Stimulated activated CD8-positive, alpha-beta memory T cell treated with anti-CD3 and anti-CD28 coated beads, Interleukin-12 subunit alpha, Interleukin-12 subunit beta, amount 100 ng/mL, for 24 hours (primary cell): ENCODE measurements around the gene CH25H.
"Not testable (repeated sequence)": the region's sequence is repeated elsewhere in the genome, so short reads cannot be mapped to it uniquely, and the experiment has no call there.

Source experiments
- DNase-seq: peaks from one replicate; pipeline ENCODE4 v3.0.0-alpha.2; 2020; ENCODE audit errors: extremely low read depth

CH25H gene

GRCh38 chr10:89197473-89197872 lies 9.6 kb downstream of the CH25H start:
- no peak for DNase-seq

GRCh38 chr10:89191301-89191700 lies 15.8 kb downstream of the CH25H start:
- DNase-seq = not testable (repeated sequence)

- DNase-seq = no peak
Observed at GRCh38 chr10:89189211-89189734, 17.8 kb downstream of the CH25H start.

- no peak for DNase-seq
Observed at GRCh38 chr10:89185658-89186057, 21.5 kb downstream of the CH25H start.

GRCh38 chr10:89184638-89185037 lies 22.5 kb downstream of the CH25H start:
- no peak for DNase-seq

GRCh38 chr10:89183571-89183970 lies 23.5 kb downstream of the CH25H start:
- no peak for DNase-seq

- no peak for DNase-seq
Observed at GRCh38 chr10:89182894-89183293, 24.2 kb downstream of the CH25H start.

- DNase-seq = no peak
Observed at GRCh38 chr10:89175816-89176215, 31.3 kb downstream of the CH25H start.

GRCh38 chr10:89173075-89173474 lies 34.0 kb downstream of the CH25H start:
- no peak for DNase-seq

GRCh38 chr10:89171996-89172395 lies 35.1 kb downstream of the CH25H start:
- DNase-seq = no peak

- DNase-seq = no peak
Observed at GRCh38 chr10:89171263-89171872, 35.7 kb downstream of the CH25H start.

GRCh38 chr10:89168354-89168900 lies 38.7 kb downstream of the CH25H start:
- DNase-seq = not testable (repeated sequence)

GRCh38 chr10:89167915-89168314 lies 39.2 kb downstream of the CH25H start:
- no peak for DNase-seq

- no peak for DNase-seq
Observed at GRCh38 chr10:89165923-89166322, 41.2 kb downstream of the CH25H start.

- no peak for DNase-seq
Observed at GRCh38 chr10:89164920-89165319, 42.2 kb downstream of the CH25H start.

GRCh38 chr10:89164080-89164479 lies 43.0 kb downstream of the CH25H start:
- DNase-seq = no peak

- no peak for DNase-seq
Observed at GRCh38 chr10:89163265-89163995, 43.7 kb downstream of the CH25H start.

GRCh38 chr10:89162596-89162995 lies 44.5 kb downstream of the CH25H start:
- DNase-seq = no peak

- DNase-seq = no peak
Observed at GRCh38 chr10:89160339-89160738, 46.8 kb downstream of the CH25H start.

- no peak for DNase-seq
Observed at GRCh38 chr10:89159761-89160160, 47.4 kb downstream of the CH25H start.

- no peak for DNase-seq
Observed at GRCh38 chr10:89159316-89159715, 47.8 kb downstream of the CH25H start.

GRCh38 chr10:89158446-89158845 lies 48.7 kb downstream of the CH25H start:
- DNase-seq = no peak
